OCI-LY7 (cell line): ENCODE data around the gene TRIM56. TPM values are rescaled to one million over a fixed set of nuclear protein-coding genes. Genes with fewer than 3 reads are reported as not detected.

Experiments used
- BruUV-seq: library from RNA; stranded (reverse); fragments of 400-500 nt; replicated peaks from 2 replicates; lab custom pipeline; 2021; lab: Mats Ljungman, UMichigan
- CTCF ChIA-PET: fragments of 300-600 bp; sonication (Branson Sonifier 250); formaldehyde crosslinking; loops from one replicate; lab custom pipeline; 2022; ENCODE audit warnings: antibody characterized with exemption; ENCODE audit not compliant: unreplicated experiment; lab: Charles Lee
- POLR2A ChIA-PET: fragments of 300-600 bp; sonication (Branson Sonifier 250); formaldehyde crosslinking; loops from one replicate; lab custom pipeline; 2022; ENCODE audit warnings: antibody characterized with exemption; lab: Charles Lee
- DNase-seq: peaks from one replicate; pipeline ENCODE4 v3.0.0-alpha.2; 2015; ENCODE audit warnings: low spot score
- H2AFZ ChIP-seq: fragments of 200-600 bp; sonication (generic), shearing (Covaris generic); 2 replicates; pipeline ENCODE4 v1.6.1; 2014; ENCODE audit warnings: mild to moderate bottlenecking, antibody characterized with exemption, low read length, moderate library complexity
- H3K27ac ChIP-seq: fragments of 200-600 bp; sonication (generic); 2 replicates; pipeline ENCODE4 v1.5.1; 2014; ENCODE audit warnings: mixed run types, low read depth, mild to moderate bottlenecking, moderate library complexity, low read length, inconsistent platforms; ENCODE audit not compliant: poor library complexity, severe bottlenecking
- H3K36me3 ChIP-seq: fragments of 200-600 bp; sonication (generic); 2 replicates; pipeline ENCODE4 v1.6.1; 2014; ENCODE audit warnings: mild to moderate bottlenecking, antibody characterized with exemption, low read length, moderate library complexity, mixed read lengths; ENCODE audit not compliant: insufficient read depth
- H3K4me1 ChIP-seq: fragments of 200-600 bp; sonication (generic); 2 replicates; pipeline ENCODE4 v1.5.1; 2014; ENCODE audit warnings: mild to moderate bottlenecking, low read length; ENCODE audit not compliant: insufficient read depth, poor library complexity, severe bottlenecking
- H3K4me2 ChIP-seq: fragments of 200-600 bp; sonication (generic); 2 replicates; pipeline ENCODE4 v1.6.1; 2014; ENCODE audit warnings: mild to moderate bottlenecking, low read length
- H3K4me3 ChIP-seq: fragments of 200-600 bp; sonication (generic); 2 replicates; pipeline ENCODE4 v1.5.1; 2014; ENCODE audit warnings: mild to moderate bottlenecking, low read depth, low read length; ENCODE audit not compliant: poor library complexity, severe bottlenecking
- H3K79me2 ChIP-seq: fragments of 200-600 bp; sonication (generic); 2 replicates; pipeline ENCODE4 v1.6.1; 2016; ENCODE audit warnings: low read depth, mild to moderate bottlenecking, low read length, moderate library complexity, mixed read lengths; ENCODE audit not compliant: insufficient read depth
- H3K9me2 ChIP-seq: fragments of 200-600 bp; sonication (generic); 2 replicates; pipeline ENCODE4 v1.6.1; 2016; ENCODE audit warnings: mild to moderate bottlenecking, low read length, mixed read lengths; ENCODE audit not compliant: insufficient read depth
- H3K9me3 ChIP-seq: fragments of 200-600 bp; sonication (generic); 2 replicates; pipeline ENCODE4 v1.6.1; 2014; ENCODE audit warnings: mild to moderate bottlenecking, mixed run types, low read length, mixed read lengths
- H4K20me1 ChIP-seq: fragments of 200-600 bp; sonication (generic); 2 replicates; pipeline ENCODE4 v1.6.1; 2014; ENCODE audit warnings: mild to moderate bottlenecking, antibody characterized with exemption, low read length, moderate library complexity, mixed read lengths; ENCODE audit not compliant: insufficient read depth
- EZH2phosphoT487 ChIP-seq: fragments of 200-600 bp; sonication (generic); IDR thresholded peaks from 2 replicates; pipeline ENCODE4 v1.6.1; 2018; ENCODE audit warnings: low read depth, borderline replicate concordance, mild to moderate bottlenecking, mixed run types, antibody characterized with exemption, low read length, moderate library complexity, mixed read lengths
- intact Hi-C: fragments of 100-400 bp; cut with micrococcal nuclease; formaldehyde crosslinking; loops from one replicate; pipeline ENCODE4 v1.10.0; 2022; ENCODE audit not compliant: unreplicated experiment
- total RNA-seq, 2 experiments: library from RNA; depleted of rRNA in 1 of 2; stranded (reverse); fragments of >200 nt in 1 of 2; shearing (Covaris generic) in 1 of 2; gene quantifications; 2 replicates each; pipeline ENCODE4 v1.2.3, GENCODE V29; 2014 to 2022
- TF ChIP-seq, protein P1 (sequence below): fragments of 200-600 bp; sonication (generic); conservative IDR thresholded peaks from 2 replicates; pipeline ENCODE4 v1.5.1; 2014; ENCODE audit warnings: mild to moderate bottlenecking, antibody characterized with exemption, low read length, moderate library complexity, mixed read lengths

The TRIM56 gene
- total RNA-seq, 2 experiments from 2014 or later, result 15.6 to 47.3 TPM

- no peaks in the 10 kb centered on the region for H3K36me3 ChIP-seq
Measured at GRCh38 chr7:101122933-101123702, 37.8 kb downstream of the TRIM56 start.

DNA sequence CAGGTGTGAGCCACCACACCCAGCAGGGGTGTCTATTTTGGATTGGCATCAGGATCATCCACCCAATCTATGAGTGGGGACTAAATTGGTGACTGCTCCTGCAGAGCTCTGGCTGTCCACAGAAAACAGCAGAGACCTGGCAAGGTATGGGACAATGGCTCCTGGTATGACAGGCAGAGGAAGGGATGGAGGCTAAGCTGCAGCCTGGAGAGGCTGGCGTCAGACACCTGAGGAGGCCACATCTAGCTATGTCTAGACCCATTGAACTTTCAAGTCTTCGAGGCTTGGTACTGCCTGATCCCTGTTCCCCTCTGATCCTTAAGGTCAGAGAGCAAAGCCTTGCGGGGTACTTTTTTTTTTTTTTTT is 38.4 kb downstream of the TRIM56 start:
- Histone ChIP-seq H2AFZ (no peak overlapping the region), H3K9me3 (no peaks in the 10 kb centered on the region), H3K79me2 (no peaks in the 10 kb centered on the region), H4K20me1 (no peaks in the 10 kb centered on the region), H3K4me3 (no peak overlapping the region), H3K36me3 (no peaks in the 10 kb centered on the region), H3K4me1 (peaks cover 23% of the 10 kb centered on the region), H3K4me2 (no peak overlapping the region), H3K9me2 (no peaks in the 10 kb centered on the region), H3K27ac (no peak overlapping the region)
- DNase-seq, result no peak
- BruUV-seq, result no TSS peak
- CTCF ChIA-PET, result no interaction called here
- intact Hi-C loops, result no loop called here
- POLR2A ChIA-PET, result no interaction called here
- TF ChIP-seq, protein P1, sequence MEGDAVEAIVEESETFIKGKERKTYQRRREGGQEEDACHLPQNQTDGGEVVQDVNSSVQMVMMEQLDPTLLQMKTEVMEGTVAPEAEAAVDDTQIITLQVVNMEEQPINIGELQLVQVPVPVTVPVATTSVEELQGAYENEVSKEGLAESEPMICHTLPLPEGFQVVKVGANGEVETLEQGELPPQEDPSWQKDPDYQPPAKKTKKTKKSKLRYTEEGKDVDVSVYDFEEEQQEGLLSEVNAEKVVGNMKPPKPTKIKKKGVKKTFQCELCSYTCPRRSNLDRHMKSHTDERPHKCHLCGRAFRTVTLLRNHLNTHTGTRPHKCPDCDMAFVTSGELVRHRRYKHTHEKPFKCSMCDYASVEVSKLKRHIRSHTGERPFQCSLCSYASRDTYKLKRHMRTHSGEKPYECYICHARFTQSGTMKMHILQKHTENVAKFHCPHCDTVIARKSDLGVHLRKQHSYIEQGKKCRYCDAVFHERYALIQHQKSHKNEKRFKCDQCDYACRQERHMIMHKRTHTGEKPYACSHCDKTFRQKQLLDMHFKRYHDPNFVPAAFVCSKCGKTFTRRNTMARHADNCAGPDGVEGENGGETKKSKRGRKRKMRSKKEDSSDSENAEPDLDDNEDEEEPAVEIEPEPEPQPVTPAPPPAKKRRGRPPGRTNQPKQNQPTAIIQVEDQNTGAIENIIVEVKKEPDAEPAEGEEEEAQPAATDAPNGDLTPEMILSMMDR, result no peak
- no peak for TF ChIP-seq EZH2phosphoT487

More at GRCh38 chr7:101122933-101123702, 37.8 kb downstream of the TRIM56 start:
- no peak for DNase-seq
- ChIA-PET CTCF (interaction anchor here (1.0 kb wide), 1 partner anchor 21 kb away, joined by 4 read pairs; no protein-coding TSS in a partner anchor), POLR2A (interaction anchor here (1.1 kb wide), 1 partner anchor 12 kb away, joined by 3 read pairs; no protein-coding TSS in a partner anchor)
- BruUV-seq, result no TSS peak
- Histone ChIP-seq H2AFZ (no peak overlapping the region), H3K4me3 (no peak overlapping the region), H4K20me1 (no peaks in the 10 kb centered on the region), H3K4me2 (no peak overlapping the region), H3K27ac (no peak overlapping the region), H3K9me2 (no peaks in the 10 kb centered on the region), H3K9me3 (no peaks in the 10 kb centered on the region), H3K79me2 (no peaks in the 10 kb centered on the region), H3K4me1 (peaks cover 23% of the 10 kb centered on the region)
- TF ChIP-seq, protein P1, result no peak
- no peak for TF ChIP-seq EZH2phosphoT487
- intact Hi-C loops, result no loop called here
